Breast epithelium (tissue), 4 donors: ENCODE results near the gene FARP2. TPM values are rescaled to one million over a fixed set of nuclear protein-coding genes. Genes with fewer than 3 reads are reported as not detected.

Source experiments
- DNase-seq, 2 donors: peaks; one replicate each; pipeline ENCODE4 v3.0.0-alpha.2; 2019; ENCODE audit warnings: low spot score in 2 of 2
- H3K27ac ChIP-seq, 2 donors: fragments of 200-600 bp; sonication (generic) in 1 of 2; one replicate each; pipeline ENCODE4 v1.5.1; 2016 to 2019; ENCODE audit warnings: mild to moderate bottlenecking in 1 of 2
- H3K27me3 ChIP-seq, 2 donors: fragments of 200-600 bp; sonication (generic) in 1 of 2; one replicate each; pipeline versions ENCODE4 v1.5.1 to v1.6.0; 2017 to 2019; ENCODE audit warnings: control low read depth in 1 of 2, mild to moderate bottlenecking in 1 of 2
- H3K36me3 ChIP-seq: fragments of 200-600 bp; one replicate; pipeline ENCODE4 v1.5.1; 2019
- H3K4me1 ChIP-seq, 2 donors: fragments of 200-600 bp; sonication (generic); one replicate each; pipeline ENCODE4 v1.5.1; 2016 to 2019; ENCODE audit warnings: control low read depth in 1 of 2
- H3K4me3 ChIP-seq, 3 donors: fragments of 200-600 bp; sonication (generic); 1 replicate in 2 of 3; 2 replicates in 1 of 3; pipeline ENCODE4 v1.5.1; 2016 to 2019; ENCODE audit warnings: mild to moderate bottlenecking in 3 of 3, moderate library complexity in 2 of 3
- H3K9me3 ChIP-seq, 2 donors: fragments of 200-600 bp; sonication (generic) in 1 of 2; one replicate each; pipeline ENCODE4 v1.5.1; 2016 to 2019; ENCODE audit warnings: control low read depth in 1 of 2
- POLR2A ChIP-seq: fragments of 450-650 bp; IDR thresholded peaks from one replicate; pipeline ENCODE4 v1.6.1; 2016; ENCODE audit warnings: antibody characterized with exemption, mild to moderate bottlenecking, moderate library complexity
- POLR2AphosphoS5 ChIP-seq, 3 donors: sonication (generic); formaldehyde crosslinking; IDR thresholded peaks; one replicate each; pipeline ENCODE4 v1.6.1; 2017; ENCODE audit warnings: antibody characterized with exemption in 3 of 3
- intact Hi-C: fragments of 100-400 bp; cut with DNase I; formaldehyde crosslinking; loops from one replicate; pipeline ENCODE4 v1.15.1; 2023; ENCODE audit warnings: low total_unique reads
- total RNA-seq, 3 donors: library from RNA; depleted of rRNA; stranded (reverse); fragments of >200 nt; gene quantifications; one replicate each; pipeline ENCODE4 v1.1.0, GENCODE V29; 2016
- TF ChIP-seq, protein P1 (sequence below), 3 donors: fragments of 450-650 bp; IDR thresholded peaks; one replicate each; pipeline ENCODE4 v1.5.1; 2016 to 2017; ENCODE audit warnings: antibody characterized with exemption in 3 of 3, mild to moderate bottlenecking in 3 of 3, moderate library complexity in 3 of 3

FARP2 gene
- total RNA-seq, 3 donors from 2014 or later = 34.4 to 43.3 (median 40.3) TPM

DNA sequence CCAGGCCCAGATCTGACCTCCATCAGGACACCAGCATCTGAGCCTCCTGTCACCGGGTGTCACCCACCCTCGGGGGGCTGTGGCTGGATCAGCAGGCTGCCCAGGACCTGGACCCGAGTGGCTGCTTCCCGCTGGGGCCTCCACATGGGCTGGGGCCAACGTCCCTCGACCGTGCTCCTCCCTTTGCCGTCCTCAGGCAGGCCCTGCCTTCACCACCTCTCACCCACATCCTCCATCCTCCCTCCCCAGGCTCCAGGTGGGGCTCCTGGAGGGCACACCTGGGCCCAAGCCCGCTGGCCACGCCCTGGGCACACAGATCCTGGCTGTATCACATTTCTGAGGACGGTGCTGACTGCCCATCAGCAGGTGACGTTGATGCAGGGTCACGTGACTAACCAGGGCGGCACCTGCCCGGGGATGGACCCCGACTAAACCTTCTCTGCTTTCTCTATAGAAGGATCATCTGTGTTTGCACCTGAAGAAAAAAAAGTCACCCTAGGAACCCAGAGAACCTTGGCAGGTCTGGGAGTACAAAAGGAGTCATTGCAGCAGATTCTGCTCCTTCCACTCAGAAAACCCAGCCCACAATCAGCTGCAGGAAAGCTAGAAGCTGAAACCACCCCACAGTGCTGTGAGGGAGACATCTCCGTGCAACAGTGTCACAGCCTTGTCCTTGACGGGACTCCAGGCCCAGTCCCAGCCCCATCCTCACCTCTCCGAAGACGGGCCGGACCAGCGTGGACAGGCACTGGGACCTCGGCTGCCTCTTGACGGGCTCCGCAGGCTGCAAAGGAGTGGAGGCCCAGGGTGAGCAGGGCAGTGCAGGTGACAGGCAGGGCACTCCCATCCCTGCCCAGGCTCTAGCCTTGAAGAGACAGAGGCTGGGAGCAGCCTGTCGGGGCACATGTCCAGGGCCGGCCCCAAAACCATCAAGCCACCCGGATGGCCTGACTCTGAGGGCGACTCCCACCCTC is 141.1 kb downstream of the FARP2 start:
- no peak for TF ChIP-seq POLR2A
- H3K27me3 ChIP-seq = no peaks in the 10 kb centered on the region
- no peak overlapping the region for H3K4me3 ChIP-seq
- no peaks in the 10 kb centered on the region for H3K4me1 ChIP-seq
- no peaks in the 10 kb centered on the region for H3K36me3 ChIP-seq
- intact Hi-C loops = no loop called here
- H3K9me3 ChIP-seq = no peaks in the 10 kb centered on the region
- H3K27ac ChIP-seq = no peak overlapping the region
- no peak for DNase-seq

DNA sequence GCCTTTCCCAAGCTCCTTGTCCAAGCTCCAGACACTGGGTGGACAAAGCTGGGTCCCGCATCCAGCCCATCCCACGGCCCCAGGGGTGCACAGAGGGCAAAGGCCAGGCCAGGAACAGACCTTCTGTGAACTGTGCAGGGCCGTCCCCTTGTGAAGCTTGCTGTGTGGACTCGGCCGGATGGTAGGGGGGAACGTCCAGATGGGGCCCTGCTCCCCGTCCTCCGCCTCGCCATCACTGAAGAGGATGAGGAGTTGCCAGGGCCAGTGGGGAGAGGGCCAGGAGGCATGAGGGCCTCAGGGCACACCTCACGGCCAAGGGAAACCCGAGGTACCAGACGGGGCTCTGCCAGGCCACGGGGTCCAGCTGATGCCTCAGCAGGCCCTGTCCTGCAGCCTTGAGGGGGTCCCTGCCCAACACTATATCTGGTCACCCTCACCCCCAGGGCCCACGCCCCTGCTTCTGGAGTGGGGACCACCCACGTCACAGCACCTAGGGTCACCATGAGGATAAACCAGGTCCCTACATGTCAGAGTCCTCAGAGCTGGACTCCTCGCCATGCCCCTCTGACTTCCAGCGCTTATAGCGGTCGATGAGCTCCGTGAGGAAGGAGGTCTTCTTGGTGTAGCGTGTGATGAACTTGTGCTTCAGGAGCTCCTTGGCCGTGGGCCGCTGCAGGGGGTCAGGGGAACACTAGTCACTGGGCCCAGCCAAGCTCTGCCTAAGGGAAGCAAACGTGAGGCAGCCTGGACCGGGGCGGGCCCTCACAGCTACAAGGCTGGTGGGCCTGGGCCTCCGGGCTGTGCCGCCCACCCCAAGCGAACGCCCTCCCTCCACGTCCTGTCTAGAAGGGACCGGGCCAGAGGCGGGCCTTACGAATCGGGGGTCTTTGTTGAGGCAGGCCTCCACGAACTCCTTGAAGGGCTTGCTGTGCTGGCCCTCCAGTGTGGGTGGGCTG is 142.3 kb downstream of the FARP2 start:
- no peaks in the 10 kb centered on the region for H3K27me3 ChIP-seq
- H3K27ac ChIP-seq = no peak overlapping the region
- no peak overlapping the region for H3K4me3 ChIP-seq
- DNase-seq = no peak
- H3K36me3 ChIP-seq = no peaks in the 10 kb centered on the region
- intact Hi-C loops = no loop called here
- TF ChIP-seq, protein P1, sequence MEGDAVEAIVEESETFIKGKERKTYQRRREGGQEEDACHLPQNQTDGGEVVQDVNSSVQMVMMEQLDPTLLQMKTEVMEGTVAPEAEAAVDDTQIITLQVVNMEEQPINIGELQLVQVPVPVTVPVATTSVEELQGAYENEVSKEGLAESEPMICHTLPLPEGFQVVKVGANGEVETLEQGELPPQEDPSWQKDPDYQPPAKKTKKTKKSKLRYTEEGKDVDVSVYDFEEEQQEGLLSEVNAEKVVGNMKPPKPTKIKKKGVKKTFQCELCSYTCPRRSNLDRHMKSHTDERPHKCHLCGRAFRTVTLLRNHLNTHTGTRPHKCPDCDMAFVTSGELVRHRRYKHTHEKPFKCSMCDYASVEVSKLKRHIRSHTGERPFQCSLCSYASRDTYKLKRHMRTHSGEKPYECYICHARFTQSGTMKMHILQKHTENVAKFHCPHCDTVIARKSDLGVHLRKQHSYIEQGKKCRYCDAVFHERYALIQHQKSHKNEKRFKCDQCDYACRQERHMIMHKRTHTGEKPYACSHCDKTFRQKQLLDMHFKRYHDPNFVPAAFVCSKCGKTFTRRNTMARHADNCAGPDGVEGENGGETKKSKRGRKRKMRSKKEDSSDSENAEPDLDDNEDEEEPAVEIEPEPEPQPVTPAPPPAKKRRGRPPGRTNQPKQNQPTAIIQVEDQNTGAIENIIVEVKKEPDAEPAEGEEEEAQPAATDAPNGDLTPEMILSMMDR (IDR thresholded peaks at IDR 0.05) = no peak
- no peak for TF ChIP-seq POLR2AphosphoS5 (IDR thresholded peaks at IDR 0.05)
- no peaks in the 10 kb centered on the region for H3K9me3 ChIP-seq
- no peaks in the 10 kb centered on the region for H3K4me1 ChIP-seq

DNA sequence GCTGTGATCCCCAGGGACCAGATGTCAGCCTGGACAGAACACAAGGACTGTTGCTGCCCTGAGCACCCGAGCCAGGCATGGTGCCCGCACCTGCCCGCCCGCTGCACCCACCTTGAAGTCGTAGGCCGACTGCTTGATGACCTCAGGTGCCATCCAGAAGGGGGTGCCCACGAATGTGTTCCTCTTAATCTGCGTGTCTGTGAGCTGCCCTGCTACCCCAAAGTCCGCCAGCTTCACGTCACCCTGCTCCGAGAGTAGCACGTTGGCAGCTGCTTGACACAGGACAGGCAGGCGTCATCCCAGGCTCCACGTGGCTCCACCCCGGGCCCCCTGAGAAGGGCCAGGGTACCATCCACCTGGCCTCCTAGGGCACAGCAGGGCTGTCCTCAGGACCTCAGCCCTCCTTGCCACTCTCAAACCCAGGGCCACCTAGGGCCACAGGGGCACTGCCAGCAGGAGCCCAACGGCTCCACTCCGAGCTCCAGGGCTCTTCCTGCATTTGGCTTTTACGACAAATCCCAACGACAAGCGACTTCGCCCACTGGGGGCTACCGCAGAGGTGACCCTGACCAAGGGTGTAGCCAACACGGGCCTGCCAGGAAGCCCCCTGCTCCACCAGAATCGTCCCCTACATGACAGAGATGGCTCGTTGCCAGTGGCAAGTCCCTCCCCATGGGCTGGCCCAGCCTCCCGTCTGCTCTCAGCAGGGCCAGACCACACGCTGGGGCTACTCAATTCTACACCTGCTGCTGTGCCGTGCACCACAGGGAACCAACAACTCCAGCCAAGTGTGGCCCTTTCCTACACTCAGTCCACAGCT is 143.3 kb downstream of the FARP2 start:
- no peaks in the 10 kb centered on the region for H3K36me3 ChIP-seq
- intact Hi-C loops = no loop called here

DNA sequence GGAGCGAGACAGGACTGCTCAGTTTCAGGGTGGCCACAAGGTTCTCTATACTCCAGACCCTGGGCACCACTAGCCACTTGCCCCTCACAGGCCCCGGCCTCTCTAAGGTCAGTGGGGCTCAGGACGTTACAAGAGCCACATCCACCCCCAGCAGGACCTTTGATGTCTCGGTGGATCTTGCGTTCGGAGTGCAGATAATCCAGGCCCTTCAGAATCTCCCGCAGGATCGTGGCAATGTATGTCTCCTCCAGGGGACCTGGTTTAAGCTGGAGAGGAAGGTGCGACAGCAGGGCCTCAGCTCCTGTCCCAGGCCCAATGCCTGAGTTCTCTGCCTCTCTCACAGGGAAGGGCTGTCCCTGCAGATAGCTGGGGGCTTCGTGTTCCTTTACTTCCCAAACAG is 143.9 kb downstream of the FARP2 start:
- TF ChIP-seq POLR2A = no peak
- no peak for TF ChIP-seq POLR2AphosphoS5 (IDR thresholded peaks at IDR 0.05)
- TF ChIP-seq, protein P1 (IDR thresholded peaks at IDR 0.05) = no peak
- Histone ChIP-seq H3K27ac (no peak overlapping the region), H3K4me1 (no peaks in the 10 kb centered on the region), H3K27me3 (no peaks in the 10 kb centered on the region), H3K4me3 (no peak overlapping the region), H3K9me3 (no peaks in the 10 kb centered on the region), H3K36me3 (no peaks in the 10 kb centered on the region)
- intact Hi-C loops = no loop called here
- no peak for DNase-seq

More for the DNA sequence above, 143.3 kb downstream of the FARP2 start:
- H3K4me1 ChIP-seq = no peaks in the 10 kb centered on the region
- no peaks in the 10 kb centered on the region for H3K9me3 ChIP-seq
- H3K4me3 ChIP-seq = no peak overlapping the region
- no peaks in the 10 kb centered on the region for H3K27me3 ChIP-seq
- TF ChIP-seq, protein P1 (IDR thresholded peaks at IDR 0.05) = no peak
- TF ChIP-seq POLR2A = no peak
- TF ChIP-seq POLR2AphosphoS5 (IDR thresholded peaks at IDR 0.05) = no peak
- DNase-seq = no peak
- no peak overlapping the region for H3K27ac ChIP-seq

DNA sequence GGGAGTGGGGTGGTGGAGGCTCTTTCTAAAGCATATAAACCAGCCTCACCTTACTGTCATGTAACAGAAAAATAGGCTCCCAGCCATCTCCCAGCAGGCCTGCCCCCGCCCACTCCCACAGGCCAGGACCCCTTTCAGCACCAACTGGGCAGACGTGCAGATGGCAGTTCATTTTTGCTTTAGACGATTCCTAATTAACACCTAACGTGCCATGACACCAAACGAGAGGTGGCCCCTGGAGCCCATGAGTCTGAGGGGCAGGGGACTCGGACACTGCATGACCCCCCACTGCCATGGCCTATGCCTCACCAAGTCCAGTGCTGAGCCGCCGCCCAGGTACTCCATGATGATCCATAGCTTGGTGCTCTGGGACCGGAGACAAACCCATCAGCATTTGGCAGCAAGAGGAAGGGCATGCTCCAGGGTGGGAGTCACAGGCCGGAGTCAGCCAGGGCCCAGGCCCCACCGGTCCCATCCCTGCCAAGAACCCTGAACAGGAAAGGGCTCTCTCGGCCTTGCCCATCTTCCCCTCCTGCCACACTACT is 144.4 kb downstream of the FARP2 start:
- no peaks in the 10 kb centered on the region for H3K36me3 ChIP-seq
- TF ChIP-seq POLR2A (no peak), POLR2AphosphoS5 (IDR thresholded peaks at IDR 0.05) (no peak)
- TF ChIP-seq, protein P1 (IDR thresholded peaks at IDR 0.05) = no peak
- H3K27ac ChIP-seq = no peak overlapping the region
- no peaks in the 10 kb centered on the region for H3K27me3 ChIP-seq
- intact Hi-C loops = no loop called here
- DNase-seq = no peak
- no peaks in the 10 kb centered on the region for H3K4me1 ChIP-seq
- H3K9me3 ChIP-seq = no peaks in the 10 kb centered on the region
- no peak overlapping the region for H3K4me3 ChIP-seq
